GM19023 (cell line): ENCODE results near the gene OR2V1.
"Not testable (repeated sequence)": the region's sequence is repeated elsewhere in the genome, so short reads cannot be mapped to it uniquely, and the experiment has no call there.

Source experiments
- ATAC-seq: cut with Tn5 transposase; IDR thresholded peaks from one replicate; pipeline ENCODE4 v1.9.1; 2021; ENCODE audit warnings: mild to moderate bottlenecking, moderate library complexity; ENCODE audit not compliant: unreplicated experiment

Gene OR2V1

GRCh38 chr5:181104606-181105390 lies 26.2 kb downstream of the OR2V1 start:
- not testable (repeated sequence) for ATAC-seq

GRCh38 chr5:181104259-181104568 lies 26.8 kb downstream of the OR2V1 start:
- not testable (repeated sequence) for ATAC-seq

GRCh38 chr5:181101930-181102674 lies 28.9 kb downstream of the OR2V1 start:
- not testable (repeated sequence) for ATAC-seq

DNA sequence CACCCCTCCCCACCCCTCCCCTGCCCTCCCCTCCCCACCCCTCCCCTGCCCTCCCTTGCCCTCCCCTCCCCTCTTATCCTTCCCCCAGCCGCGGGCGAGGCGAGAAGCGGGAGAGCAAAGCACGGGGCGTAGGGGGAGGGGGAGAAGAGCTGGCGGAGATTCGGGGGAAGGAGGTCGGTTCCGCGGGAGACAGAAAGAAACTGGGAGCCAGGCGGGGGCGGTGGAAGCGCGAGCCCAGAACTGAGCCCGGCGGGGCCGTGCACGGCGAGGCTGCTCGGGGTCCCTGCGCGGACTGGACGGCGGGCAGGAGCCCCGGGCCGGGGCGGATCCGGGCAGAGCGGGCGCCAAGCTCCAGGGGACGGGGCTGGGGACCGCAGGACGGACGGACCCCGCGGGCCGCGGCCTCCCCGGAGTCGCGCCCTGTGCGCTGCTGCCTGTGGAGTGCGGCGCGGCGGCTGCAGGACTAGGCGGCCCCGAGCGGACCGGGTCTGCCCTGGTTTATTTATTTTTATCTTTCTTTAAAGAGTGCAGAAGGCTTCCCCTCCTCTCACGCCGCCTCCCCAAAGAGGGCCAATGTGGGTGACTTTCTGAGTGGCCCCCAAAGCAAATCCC lies 29.8 kb downstream of the OR2V1 start:
- not testable (repeated sequence) for ATAC-seq

DNA sequence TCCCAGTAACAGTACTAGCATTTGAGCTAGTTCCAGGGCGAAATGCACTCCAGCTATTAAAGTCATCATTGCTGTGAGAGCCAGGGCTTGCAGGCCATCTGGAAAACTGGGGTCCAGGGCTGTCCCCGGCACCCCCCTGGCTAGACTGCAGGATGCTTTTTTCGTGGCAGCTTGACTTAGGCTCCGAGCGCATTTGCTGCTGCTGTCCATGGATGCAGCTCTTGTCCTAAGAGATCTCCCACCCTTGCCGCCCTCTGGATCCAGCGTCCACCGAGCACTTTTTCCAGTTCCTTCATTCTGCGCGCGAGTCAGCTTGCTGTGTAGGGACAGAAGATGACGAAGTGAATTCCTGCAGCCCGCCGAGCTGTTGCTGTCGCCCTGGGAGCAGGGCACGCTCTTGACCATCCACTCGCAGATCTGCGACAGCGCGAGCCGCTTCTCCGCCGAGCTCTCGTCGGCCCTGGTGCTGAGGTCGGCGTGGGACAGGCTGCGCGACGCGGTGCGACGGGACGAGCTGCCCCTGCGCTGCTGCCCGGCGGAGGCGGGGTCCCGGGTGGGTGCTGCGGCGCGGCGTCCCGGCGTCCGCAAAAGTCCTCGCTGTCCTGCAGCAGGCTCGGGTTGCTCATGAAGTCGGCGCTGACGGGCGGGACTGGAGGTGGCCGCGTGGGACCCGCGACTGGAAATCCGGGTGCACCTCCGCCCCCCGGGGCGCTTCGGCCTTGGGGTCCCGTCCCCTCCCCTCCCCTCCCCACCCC lies 30.7 kb downstream of the OR2V1 start:
- no peak for ATAC-seq

DNA sequence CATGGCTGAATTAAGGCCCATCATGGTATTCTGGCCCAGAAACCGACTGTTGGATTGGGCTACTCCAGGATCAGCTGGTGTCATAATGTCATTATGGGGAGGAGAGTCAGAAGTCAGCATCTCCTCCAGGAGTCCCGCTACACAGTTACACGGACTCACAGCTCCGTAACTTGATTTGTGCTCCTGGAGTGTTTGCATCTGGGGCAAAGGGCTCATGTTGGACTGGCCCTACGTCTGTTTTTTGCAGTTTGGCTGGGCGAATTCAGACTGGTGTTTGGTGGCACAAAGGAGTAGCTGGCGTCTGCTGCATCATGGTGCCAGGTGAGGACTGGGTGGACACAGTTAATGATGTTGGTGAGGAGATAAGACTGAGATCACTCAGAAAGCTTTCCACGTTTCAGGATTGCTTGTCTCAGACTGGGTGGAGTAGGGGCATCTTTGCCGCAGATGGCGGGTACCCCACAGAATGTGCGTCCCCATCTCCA lies 31.3 kb downstream of the OR2V1 start:
- ATAC-seq: no peak

- ATAC-seq: no peak
Observed at GRCh38 chr5:181098762-181099601, 32.0 kb downstream of the OR2V1 start.

DNA sequence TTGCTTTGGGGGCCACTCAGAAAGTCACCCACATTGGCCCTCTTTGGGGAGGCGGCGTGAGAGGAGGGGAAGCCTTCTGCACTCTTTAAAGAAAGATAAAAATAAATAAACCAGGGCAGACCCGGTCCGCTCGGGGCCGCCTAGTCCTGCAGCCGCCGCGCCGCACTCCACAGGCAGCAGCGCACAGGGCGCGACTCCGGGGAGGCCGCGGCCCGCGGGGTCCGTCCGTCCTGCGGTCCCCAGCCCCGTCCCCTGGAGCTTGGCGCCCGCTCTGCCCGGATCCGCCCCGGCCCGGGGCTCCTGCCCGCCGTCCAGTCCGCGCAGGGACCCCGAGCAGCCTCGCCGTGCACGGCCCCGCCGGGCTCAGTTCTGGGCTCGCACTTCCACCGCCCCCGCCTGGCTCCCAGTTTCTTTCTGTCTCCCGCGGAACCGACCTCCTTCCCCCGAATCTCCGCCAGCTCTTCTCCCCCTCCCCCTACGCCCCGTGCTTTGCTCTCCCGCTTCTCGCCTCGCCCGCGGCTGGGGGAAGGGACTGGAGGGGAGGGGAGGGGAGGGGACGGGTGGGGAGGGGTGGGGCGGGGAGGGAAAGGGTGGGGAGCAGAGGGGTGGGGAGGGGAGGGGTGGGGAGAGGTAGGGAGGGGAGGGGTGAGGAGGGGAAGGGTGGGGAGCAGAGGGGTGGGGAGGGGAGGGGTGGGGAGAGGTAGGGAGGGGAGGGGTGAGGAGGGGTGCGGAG lies 33.0 kb downstream of the OR2V1 start:
- ATAC-seq: not testable (repeated sequence)

DNA sequence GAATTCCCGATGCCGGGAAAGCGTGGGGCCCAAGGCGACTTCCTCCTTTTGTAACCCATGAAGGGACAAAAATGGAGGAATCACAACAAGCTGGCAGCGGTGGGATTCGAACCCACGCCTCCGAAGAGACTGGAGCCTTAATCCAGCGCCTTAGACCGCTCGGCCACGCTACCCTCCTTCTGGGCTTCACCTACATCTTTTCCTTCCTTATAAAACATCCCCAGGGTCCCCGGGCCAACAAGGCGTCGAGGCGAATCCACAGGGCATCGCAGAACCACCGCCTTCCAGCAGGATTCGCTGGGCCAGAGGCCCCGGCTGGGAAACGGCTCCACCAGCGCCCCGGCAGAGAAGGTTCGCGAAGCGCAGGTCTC lies 33.6 kb downstream of the OR2V1 start:
- ATAC-seq: not testable (repeated sequence)

- ATAC-seq: not testable (repeated sequence)
Observed at GRCh38 chr5:181096721-181097382, 34.1 kb downstream of the OR2V1 start.

DNA sequence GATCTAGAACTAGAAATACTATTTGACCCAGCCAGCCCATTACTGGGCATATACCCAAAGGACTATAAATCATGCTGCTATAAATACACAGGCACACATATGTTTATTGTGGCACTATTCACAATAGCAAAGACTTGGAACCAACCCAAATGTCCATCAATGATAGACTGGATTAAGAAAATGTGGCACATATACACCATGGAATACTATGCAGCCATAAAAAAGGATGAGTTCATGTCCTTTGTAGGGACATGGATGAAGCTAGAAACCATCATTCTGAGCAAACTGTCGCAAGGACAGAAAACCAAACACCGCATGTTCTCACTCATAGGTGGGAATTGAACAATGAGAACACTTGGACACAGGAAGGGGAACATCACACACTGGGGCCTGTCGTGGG lies 35.8 kb downstream of the OR2V1 start:
- ATAC-seq: not testable (repeated sequence)

- no peak for ATAC-seq
Observed at GRCh38 chr5:181092428-181092827, 38.5 kb downstream of the OR2V1 start.

- no peak for ATAC-seq
Observed at GRCh38 chr5:181088289-181088688, 42.7 kb downstream of the OR2V1 start.

- ATAC-seq: no peak
Observed at GRCh38 chr5:181087309-181087708, 43.7 kb downstream of the OR2V1 start.

DNA sequence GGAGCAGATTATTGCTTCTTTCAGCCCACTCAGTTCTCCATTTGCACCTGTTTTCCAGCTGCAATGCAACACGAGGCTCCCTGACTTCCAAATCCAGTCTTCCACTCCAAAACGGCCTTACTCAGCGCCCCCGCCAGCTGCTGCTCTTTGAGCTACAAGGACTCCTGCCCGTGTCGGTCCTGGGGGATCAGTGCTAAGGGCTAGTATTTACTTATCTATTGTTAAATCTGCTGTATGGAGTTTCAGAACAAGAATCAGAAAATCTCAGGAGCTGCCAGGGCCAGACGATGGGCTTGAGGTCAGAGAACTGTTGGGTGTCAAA lies 44.1 kb downstream of the OR2V1 start:
- no peak for ATAC-seq

DNA sequence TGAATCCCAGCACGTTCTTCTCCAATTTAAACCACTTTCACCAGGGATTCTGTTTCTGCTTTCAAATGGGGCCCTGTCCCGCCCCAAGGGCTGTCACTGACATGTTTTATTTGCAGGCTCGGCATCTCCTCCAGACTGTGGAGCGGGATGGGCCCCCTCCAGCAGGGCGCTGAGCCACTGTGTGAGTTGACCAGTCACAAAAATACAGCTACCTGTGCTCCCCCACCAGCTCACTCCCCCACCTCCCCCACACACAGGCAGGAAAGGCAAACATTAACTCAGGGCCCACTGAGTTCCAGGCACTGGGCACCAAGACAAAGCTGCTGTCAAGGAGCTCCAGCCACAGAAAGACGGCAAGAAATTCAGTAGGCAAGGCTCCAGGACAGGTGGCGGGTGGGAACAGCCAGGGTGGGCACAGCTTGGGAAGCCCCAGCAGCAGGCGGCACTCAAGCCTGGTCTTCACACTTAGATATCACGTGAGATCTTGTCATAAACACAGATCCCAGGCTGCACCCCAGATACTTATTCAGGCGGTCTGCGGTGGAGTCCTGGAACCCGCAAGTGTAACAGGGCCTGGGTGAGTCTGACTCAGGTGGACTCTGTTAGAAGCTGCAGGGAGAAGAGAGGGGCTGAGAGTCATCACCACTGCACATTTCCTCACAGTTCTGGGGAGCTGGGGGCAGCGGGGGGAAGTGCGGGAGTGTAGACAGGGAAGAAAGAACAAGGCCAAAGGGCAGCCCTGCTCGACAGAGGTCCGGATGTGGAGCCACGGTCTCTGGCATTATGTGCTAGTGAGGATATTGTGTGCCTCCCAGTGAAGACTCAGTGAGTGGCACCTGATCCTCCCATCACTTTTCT lies 44.7 kb downstream of the OR2V1 start:
- no peak for ATAC-seq

GRCh38 chr5:181084621-181085195 lies 46.3 kb downstream of the OR2V1 start:
- ATAC-seq: no peak

- no peak for ATAC-seq
Observed at GRCh38 chr5:181081989-181082388, 49.0 kb downstream of the OR2V1 start.
